ENCODE results near the gene STK24.

The STK24 gene

DNA sequence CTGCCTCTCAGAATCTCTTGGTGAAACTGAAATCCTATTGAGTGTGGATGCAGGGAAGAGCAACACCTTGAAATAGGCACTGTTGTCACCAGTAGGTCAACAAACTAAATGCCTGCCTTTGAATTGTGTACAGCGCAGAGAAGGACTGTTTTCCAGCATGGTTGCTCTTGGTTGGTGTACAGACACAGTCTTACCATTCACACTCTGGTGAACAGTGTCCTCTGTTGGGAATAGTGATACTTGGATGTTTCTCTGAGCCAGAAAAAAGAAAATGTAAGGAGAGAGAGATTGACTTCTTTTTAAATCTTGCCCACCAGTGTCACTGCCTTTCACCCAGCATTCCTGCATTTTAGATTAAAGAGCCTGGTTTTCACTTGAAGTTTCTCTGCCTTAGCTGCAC, 179.7 kb downstream of the STK24 start:
- no peaks in the 10 kb centered on the region for H3K9me3 ChIP-seq (ENCODE audit: control insufficient read depth, insufficient read depth, low read length)
- no peaks in the 10 kb centered on the region for H3F3A ChIP-seq (ENCODE audit: control insufficient read depth, insufficient read depth)
- H3K9me2 ChIP-seq (replicated peaks; ENCODE audit: control insufficient read depth, low read length), result no peaks in the 10 kb centered on the region
- no peaks in the 10 kb centered on the region for H3K4me1 ChIP-seq (ENCODE audit: control insufficient read depth, low read length)
- no peaks in the 10 kb centered on the region for H3K79me2 ChIP-seq (ENCODE audit: control insufficient read depth, low read length)
- no peaks in the 10 kb centered on the region for H3K27me3 ChIP-seq (ENCODE audit: control insufficient read depth, low read length)
- no peak overlapping the region for H3K4me2 ChIP-seq (ENCODE audit: low read length)
- no peaks in the 10 kb centered on the region for H4K20me1 ChIP-seq (ENCODE audit: control insufficient read depth, insufficient read depth, low read depth, low read length)
- H3K27ac ChIP-seq (ENCODE audit: low read depth, low read length), result no peak overlapping the region
- H3K4me3 ChIP-seq (ENCODE audit: low read length), result no peak overlapping the region
- H3K36me3 ChIP-seq (ENCODE audit: control insufficient read depth, low read length), result no peaks in the 10 kb centered on the region
- TF ChIP-seq EZH2phosphoT487 (IDR thresholded peaks at IDR 0.05; ENCODE audit: borderline replicate concordance, low read length), result no peak
- no peak for TF ChIP-seq CTCF (IDR thresholded peaks at IDR 0.05; ENCODE audit: low read depth, low read length, poor library complexity, severe bottlenecking)

DNA sequence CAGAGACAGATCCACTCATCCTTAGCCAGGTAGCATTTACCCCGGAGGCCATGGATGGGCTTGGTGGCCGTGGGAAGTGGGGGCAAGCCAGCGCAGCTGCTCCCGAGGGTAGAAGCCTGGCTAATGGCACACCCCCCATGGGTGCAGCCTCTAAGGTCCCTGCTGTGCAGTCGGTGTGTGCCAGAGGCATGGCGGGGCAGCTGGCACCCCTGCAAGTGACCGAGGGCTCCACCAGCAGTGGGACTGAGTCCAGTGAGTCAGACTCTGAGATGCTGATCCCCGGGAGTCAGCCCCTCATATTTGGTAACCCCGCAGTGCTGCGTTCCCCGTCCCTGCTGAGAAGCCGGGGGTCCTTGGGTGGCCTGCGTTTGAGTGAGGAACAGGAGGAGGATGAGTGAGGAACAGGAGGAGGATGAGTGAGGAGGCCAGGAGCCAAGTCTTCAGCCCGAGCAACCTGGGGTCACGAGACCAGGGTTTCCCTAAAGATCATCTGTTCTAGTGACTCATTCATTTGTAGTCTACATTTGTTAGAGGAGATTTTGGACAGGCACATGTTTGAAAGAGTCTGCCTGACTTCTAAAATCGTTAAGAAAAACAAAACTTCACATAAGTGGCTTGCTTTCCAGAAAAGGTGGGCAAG, 180.7 kb downstream of the STK24 start:
- TF ChIP-seq EZH2phosphoT487 (IDR thresholded peaks at IDR 0.05; ENCODE audit: borderline replicate concordance, low read length) (no peak), CTCF (IDR thresholded peaks at IDR 0.05; ENCODE audit: low read depth, low read length, poor library complexity, severe bottlenecking) (no peak)
- no peaks in the 10 kb centered on the region for H4K20me1 ChIP-seq (ENCODE audit: control insufficient read depth, insufficient read depth, low read depth, low read length)
- H3F3A ChIP-seq (ENCODE audit: control insufficient read depth, insufficient read depth), result no peaks in the 10 kb centered on the region
- no peaks in the 10 kb centered on the region for H3K27me3 ChIP-seq (ENCODE audit: control insufficient read depth, low read length)
- H3K9me2 ChIP-seq (replicated peaks; ENCODE audit: control insufficient read depth, low read length), result no peaks in the 10 kb centered on the region
- H3K9me3 ChIP-seq (ENCODE audit: control insufficient read depth, insufficient read depth, low read length), result no peaks in the 10 kb centered on the region
- no peaks in the 10 kb centered on the region for H3K4me1 ChIP-seq (ENCODE audit: control insufficient read depth, low read length)
- H3K36me3 ChIP-seq (ENCODE audit: control insufficient read depth, low read length), result no peaks in the 10 kb centered on the region
- H3K4me3 ChIP-seq (ENCODE audit: low read length), result no peak overlapping the region
- no peak overlapping the region for H3K4me2 ChIP-seq (ENCODE audit: low read length)
- H3K27ac ChIP-seq (ENCODE audit: low read depth, low read length), result no peak overlapping the region
- H3K79me2 ChIP-seq (ENCODE audit: control insufficient read depth, low read length), result no peaks in the 10 kb centered on the region
